ENCODE measurements around the gene LHPP. TPM values are rescaled to one million over a fixed set of nuclear protein-coding genes. Genes with fewer than 3 reads are reported as not detected.

Gene LHPP
- total RNA-seq, 1 experiment from 2014 or later = 24.7 TPM

GRCh38 chr10:124622158-124622557, 160.5 kb downstream of the LHPP start:
- Histone ChIP-seq H3K36me3 (ENCODE audit: low read depth) (no peaks in the 10 kb centered on the region), H3K4me1 (replicated peaks; ENCODE audit: insufficient read depth) (peaks cover 18% of the 10 kb centered on the region), H3K27me3 (ENCODE audit: insufficient read depth, low read depth) (no peaks in the 10 kb centered on the region), H3K4me2 (no peak overlapping the region), H2AFZ (no peak overlapping the region), H4K20me1 (ENCODE audit: insufficient read depth) (no peaks in the 10 kb centered on the region; the same call in 1 of the 2 replicates), H3K9me3 (ENCODE audit: insufficient read depth, low read depth) (no peaks in the 10 kb centered on the region), H3F3A (ENCODE audit: insufficient read depth, low read depth) (peaks cover 8% of the 10 kb centered on the region; the same call in 1 of the 2 replicates), H3K79me2 (ENCODE audit: low read depth) (no peaks in the 10 kb centered on the region), H3K9me2 (ENCODE audit: insufficient read depth) (no peaks in the 10 kb centered on the region), H3K27ac (no peak overlapping the region), H3K4me3 (no peak overlapping the region)
- CTCF ChIA-PET = no interaction called here
- DNase-seq = no peak
- no TSS peak for BruUV-seq (replicated peaks)
- TF ChIP-seq EZH2 (IDR thresholded peaks at IDR 0.05; ENCODE audit: low read depth) = no peak
- TF ChIP-seq CTCF (conservative IDR thresholded peaks at IDR 0.05) = no peak
- POLR2A ChIA-PET (ENCODE audit: unreplicated experiment) = no interaction called here
- intact Hi-C loops (cut with micrococcal nuclease; ENCODE audit: unreplicated experiment) = no loop called here

- no peak for DNase-seq
- Histone ChIP-seq H3F3A (ENCODE audit: insufficient read depth, low read depth) (peaks cover 13% of the 10 kb centered on the region; the same call in 1 of the 2 replicates), H3K4me3 (no peak overlapping the region), H3K27me3 (ENCODE audit: insufficient read depth, low read depth) (no peaks in the 10 kb centered on the region), H2AFZ (no peak overlapping the region), H3K36me3 (ENCODE audit: low read depth) (no peaks in the 10 kb centered on the region), H3K9me2 (ENCODE audit: insufficient read depth) (no peaks in the 10 kb centered on the region), H3K79me2 (ENCODE audit: low read depth) (no peaks in the 10 kb centered on the region), H3K4me1 (replicated peaks; ENCODE audit: insufficient read depth) (peaks cover 26% of the 10 kb centered on the region), H3K9me3 (ENCODE audit: insufficient read depth, low read depth) (no peaks in the 10 kb centered on the region), H3K27ac (no peak overlapping the region), H4K20me1 (ENCODE audit: insufficient read depth) (no peaks in the 10 kb centered on the region; the same call in 1 of the 2 replicates), H3K4me2 (no peak overlapping the region)
- CTCF ChIA-PET = no interaction called here
- no TSS peak for BruUV-seq (replicated peaks)
- intact Hi-C loops (cut with micrococcal nuclease; ENCODE audit: unreplicated experiment) = no loop called here
- POLR2A ChIA-PET (ENCODE audit: unreplicated experiment) = no interaction called here
- no peak for TF ChIP-seq EZH2 (IDR thresholded peaks at IDR 0.05; ENCODE audit: low read depth)
- no peak for TF ChIP-seq CTCF (conservative IDR thresholded peaks at IDR 0.05)
These were observed 161.4 kb downstream of the LHPP start for GRCh38 chr10:124622866-124623536.

- Histone ChIP-seq H2AFZ (no peak overlapping the region), H3F3A (ENCODE audit: insufficient read depth, low read depth) (peaks cover 13% of the 10 kb centered on the region; the same call in 1 of the 2 replicates), H3K79me2 (ENCODE audit: low read depth) (no peaks in the 10 kb centered on the region), H3K4me1 (replicated peaks; ENCODE audit: insufficient read depth) (peaks cover 29% of the 10 kb centered on the region), H3K36me3 (ENCODE audit: low read depth) (no peaks in the 10 kb centered on the region), H4K20me1 (ENCODE audit: insufficient read depth) (no peaks in the 10 kb centered on the region; the same call in 1 of the 2 replicates), H3K27ac (no peak overlapping the region), H3K9me2 (ENCODE audit: insufficient read depth) (no peaks in the 10 kb centered on the region), H3K4me2 (no peak overlapping the region), H3K9me3 (ENCODE audit: insufficient read depth, low read depth) (no peaks in the 10 kb centered on the region), H3K27me3 (ENCODE audit: insufficient read depth, low read depth) (no peaks in the 10 kb centered on the region), H3K4me3 (no peak overlapping the region)
- ChIA-PET CTCF (interaction anchor here (0.5 kb wide), 1 partner anchor 360 kb away, joined by 3 read pairs; no protein-coding TSS in a partner anchor), POLR2A (ENCODE audit: unreplicated experiment) (no interaction called here)
- no peak for TF ChIP-seq CTCF (conservative IDR thresholded peaks at IDR 0.05)
- no peak for TF ChIP-seq EZH2 (IDR thresholded peaks at IDR 0.05; ENCODE audit: low read depth)
- BruUV-seq (replicated peaks) = no TSS peak
- intact Hi-C loops (cut with micrococcal nuclease; ENCODE audit: unreplicated experiment) = no loop called here
- no peak for DNase-seq
These were observed 162.4 kb downstream of the LHPP start for GRCh38 chr10:124624006-124624405.
